ENCODE measurements around the gene CLCN4. TPM values are rescaled to one million over a fixed set of nuclear protein-coding genes. Genes with fewer than 3 reads are reported as not detected.

Gene CLCN4
- total RNA-seq, 4 donors from 2014 or later: 2.0 to 3.1 (median 2.8) TPM

- TF ChIP-seq CTCF (IDR thresholded peaks at IDR 0.05; ENCODE audit: low read depth): no peak
These were observed 51.6 kb downstream of the CLCN4 start for GRCh38 chrX:10208281-10208856.

- no peak for TF ChIP-seq CTCF (IDR thresholded peaks at IDR 0.05; ENCODE audit: low read depth)
These were observed 52.2 kb downstream of the CLCN4 start for GRCh38 chrX:10208953-10209352.

- TF ChIP-seq CTCF (IDR thresholded peaks at IDR 0.05; ENCODE audit: low read depth): no peak
These were observed 55.6 kb downstream of the CLCN4 start for GRCh38 chrX:10212395-10212794.

- TF ChIP-seq CTCF (IDR thresholded peaks at IDR 0.05; ENCODE audit: low read depth): no peak
These were observed 56.9 kb downstream of the CLCN4 start for GRCh38 chrX:10213716-10214115.

GRCh38 chrX:10216208-10216607 lies 59.4 kb downstream of the CLCN4 start:
- no peak for TF ChIP-seq CTCF (IDR thresholded peaks at IDR 0.05; ENCODE audit: low read depth)

- no peak for TF ChIP-seq CTCF (IDR thresholded peaks at IDR 0.05; ENCODE audit: low read depth)
These were observed 60.4 kb downstream of the CLCN4 start for GRCh38 chrX:10217198-10217597.

GRCh38 chrX:10221651-10222050 lies 64.9 kb downstream of the CLCN4 start:
- no peak for TF ChIP-seq CTCF (IDR thresholded peaks at IDR 0.05; ENCODE audit: low read depth)
